ENCODE results near the gene RAD23B.

DNA sequence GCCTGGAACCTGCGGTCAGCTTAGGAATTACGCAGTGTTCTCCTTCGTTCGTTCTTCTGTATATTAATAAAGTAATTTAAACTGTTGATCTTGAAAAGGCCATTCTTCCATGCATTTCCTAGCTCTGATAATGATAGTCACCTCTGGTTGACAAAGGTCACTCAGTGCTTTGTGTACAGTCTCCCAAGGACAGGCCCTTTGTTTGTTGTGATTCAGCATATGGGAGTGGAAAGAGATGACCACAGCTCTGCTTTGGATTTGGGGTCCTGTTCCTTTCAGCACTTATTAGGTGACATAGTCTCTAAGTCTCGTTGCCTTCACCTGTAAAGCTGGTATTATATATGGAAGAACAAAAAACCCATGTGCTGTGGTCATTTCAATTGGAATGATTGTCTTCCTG, 39.6 kb downstream of the RAD23B start:
- TF ChIP-seq, protein P1, sequence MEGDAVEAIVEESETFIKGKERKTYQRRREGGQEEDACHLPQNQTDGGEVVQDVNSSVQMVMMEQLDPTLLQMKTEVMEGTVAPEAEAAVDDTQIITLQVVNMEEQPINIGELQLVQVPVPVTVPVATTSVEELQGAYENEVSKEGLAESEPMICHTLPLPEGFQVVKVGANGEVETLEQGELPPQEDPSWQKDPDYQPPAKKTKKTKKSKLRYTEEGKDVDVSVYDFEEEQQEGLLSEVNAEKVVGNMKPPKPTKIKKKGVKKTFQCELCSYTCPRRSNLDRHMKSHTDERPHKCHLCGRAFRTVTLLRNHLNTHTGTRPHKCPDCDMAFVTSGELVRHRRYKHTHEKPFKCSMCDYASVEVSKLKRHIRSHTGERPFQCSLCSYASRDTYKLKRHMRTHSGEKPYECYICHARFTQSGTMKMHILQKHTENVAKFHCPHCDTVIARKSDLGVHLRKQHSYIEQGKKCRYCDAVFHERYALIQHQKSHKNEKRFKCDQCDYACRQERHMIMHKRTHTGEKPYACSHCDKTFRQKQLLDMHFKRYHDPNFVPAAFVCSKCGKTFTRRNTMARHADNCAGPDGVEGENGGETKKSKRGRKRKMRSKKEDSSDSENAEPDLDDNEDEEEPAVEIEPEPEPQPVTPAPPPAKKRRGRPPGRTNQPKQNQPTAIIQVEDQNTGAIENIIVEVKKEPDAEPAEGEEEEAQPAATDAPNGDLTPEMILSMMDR (IDR thresholded peaks at IDR 0.05; ENCODE audit: insufficient read depth, low read depth, low read length), result no peak
- no peak for TF ChIP-seq EZH2 (IDR thresholded peaks at IDR 0.05; ENCODE audit: insufficient read depth, low read length)
